Panc1 (cell line): ENCODE measurements around the gene MAGI2. TPM values are rescaled to one million over a fixed set of nuclear protein-coding genes. Genes with fewer than 3 reads are reported as not detected.

Experiments
- ATAC-seq: fragments of 200-7000 bp; cut with Tn5 transposase; 2 replicates; pipeline ENCODE4 v1.9.1; 2020; ENCODE audit warnings: mild to moderate bottlenecking, moderate library complexity
- BruUV-seq: library from RNA; stranded (reverse); fragments of 400-500 nt; replicated peaks from 2 replicates; lab custom pipeline; 2021; lab: Mats Ljungman, UMichigan
- CTCF ChIA-PET: fragments of 300-600 bp; sonication (Branson Sonifier 250); formaldehyde crosslinking; loops from one replicate; lab custom pipeline; 2022; ENCODE audit warnings: antibody characterized with exemption; lab: Charles Lee
- POLR2A ChIA-PET: fragments of 300-600 bp; sonication (Branson Sonifier 250); formaldehyde crosslinking; loops from one replicate; lab custom pipeline; 2022; ENCODE audit warnings: antibody characterized with exemption; lab: Charles Lee
- DNase-seq: peaks from one replicate; pipeline ENCODE4 v3.0.0-alpha.2; 2010; ENCODE audit warnings: low read depth, low spot score
- H3K27ac ChIP-seq: 2 replicates; pipeline ENCODE4 v1.5.1; 2011; ENCODE audit warnings: mild to moderate bottlenecking, low read length, inconsistent platforms
- H3K27me3 ChIP-seq: fragments of 200-500 bp; sonication (Bioruptor generic); 2 replicates; pipeline ENCODE4 v1.6.0; 2014; ENCODE audit warnings: low read length, inconsistent platforms; ENCODE audit not compliant: control insufficient read depth, insufficient read depth
- H3K36me3 ChIP-seq: fragments of 200-500 bp; sonication (Bioruptor generic); 2 replicates; pipeline ENCODE4 v1.5.1; 2014; ENCODE audit warnings: inconsistent platforms, mild to moderate bottlenecking, low read length, moderate library complexity; ENCODE audit not compliant: control insufficient read depth, insufficient read depth
- H3K4me1 ChIP-seq: 2 replicates; pipeline ENCODE4 v1.5.1; 2011; ENCODE audit warnings: inconsistent platforms, mild to moderate bottlenecking, low read length, moderate library complexity; ENCODE audit not compliant: control insufficient read depth, insufficient read depth
- H3K4me3 ChIP-seq, 2 experiments: 2 replicates each; pipeline ENCODE4 v1.5.1; 2011 to 2012; ENCODE audit warnings: low read depth in 2 of 2, low read length in 2 of 2, mild to moderate bottlenecking in 2 of 2, inconsistent platforms in 1 of 2, moderate library complexity in 1 of 2
- H3K9me3 ChIP-seq: fragments of 200-500 bp; sonication (Bioruptor generic); 2 replicates; pipeline ENCODE4 v1.5.1; 2014; ENCODE audit warnings: low read depth, mild to moderate bottlenecking, inconsistent platforms, low read length, moderate library complexity; ENCODE audit not compliant: control insufficient read depth, insufficient read depth
- CTCF ChIP-seq: fragments of 450-650 bp; IDR thresholded peaks from 2 replicates; pipeline ENCODE4 v1.5.1; 2017; ENCODE audit warnings: mild to moderate bottlenecking
- POLR2AphosphoS5 ChIP-seq: IDR thresholded peaks from 2 replicates; pipeline ENCODE4 v1.6.1; 2012; ENCODE audit warnings: mild to moderate bottlenecking, low read depth, low read length, moderate library complexity
- SIN3A ChIP-seq: IDR thresholded peaks from 2 replicates; pipeline ENCODE4 v1.6.1; 2012; ENCODE audit warnings: low read depth, mild to moderate bottlenecking, low read length, moderate library complexity, borderline replicate concordance; ENCODE audit not compliant: insufficient read depth
- TCF7L2 ChIP-seq: IDR thresholded peaks from 2 replicates; pipeline ENCODE4 v1.6.1; 2011; ENCODE audit warnings: mild to moderate bottlenecking, low read depth, low read length, inconsistent platforms
- in situ Hi-C: cut with HindIII; loops from 2 replicates; pipeline ENCODE4 v1.10.0; 2016; ENCODE audit warnings: low sequenced_read_pairs, low pct_unique_long_range_greater_than_20kb
- intact Hi-C: fragments of 100-400 bp; cut with micrococcal nuclease; formaldehyde crosslinking; loops from one replicate; pipeline ENCODE4 v1.10.0; 2022; ENCODE audit not compliant: unreplicated experiment
- total RNA-seq: library from RNA; stranded (reverse); gene quantifications from one replicate; pipeline ENCODE4 v1.2.1, GENCODE V29; 2021; ENCODE audit not compliant: unreplicated experiment
- TF ChIP-seq, protein P1 (sequence below), 2 experiments: IDR thresholded peaks; 2 replicates each; pipeline ENCODE4 v1.6.1; 2011 to 2012; ENCODE audit warnings: low read depth in 2 of 2, control low read depth in 1 of 2, low read length in 1 of 2, mild to moderate bottlenecking in 1 of 2, moderate library complexity in 1 of 2; ENCODE audit not compliant: insufficient read depth in 1 of 2

The MAGI2 gene
- total RNA-seq, 1 experiment from 2014 or later, result 5.4 TPM

DNA sequence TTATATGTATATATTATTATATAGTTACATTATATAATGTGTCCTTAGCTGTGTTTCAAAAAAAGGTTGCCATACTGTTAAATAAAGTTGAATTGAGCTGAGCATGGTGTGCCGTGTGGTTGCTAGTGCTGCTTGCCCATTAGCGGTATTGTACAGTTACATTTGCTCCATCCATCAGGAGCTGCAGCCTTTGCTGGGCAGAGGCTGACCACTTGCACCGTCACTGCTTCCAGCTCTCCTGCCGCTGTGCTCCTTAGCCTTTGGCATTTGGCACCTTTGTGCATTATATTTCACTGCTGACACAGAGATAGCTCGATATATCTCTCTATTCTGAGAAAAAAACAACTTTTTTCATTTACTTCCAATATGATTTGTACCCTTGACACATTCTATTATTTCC, 1282.7 kb downstream of the MAGI2 start:
- no peak for DNase-seq
- no peak overlapping the region for H3K27ac ChIP-seq
- no peak overlapping the region for H3K4me3 ChIP-seq
- POLR2A ChIA-PET, result no interaction called here
- CTCF ChIA-PET, result no interaction called here
- H3K4me1 ChIP-seq, result no peaks in the 10 kb centered on the region
- no peak for TF ChIP-seq SIN3A
- TF ChIP-seq, protein P1, sequence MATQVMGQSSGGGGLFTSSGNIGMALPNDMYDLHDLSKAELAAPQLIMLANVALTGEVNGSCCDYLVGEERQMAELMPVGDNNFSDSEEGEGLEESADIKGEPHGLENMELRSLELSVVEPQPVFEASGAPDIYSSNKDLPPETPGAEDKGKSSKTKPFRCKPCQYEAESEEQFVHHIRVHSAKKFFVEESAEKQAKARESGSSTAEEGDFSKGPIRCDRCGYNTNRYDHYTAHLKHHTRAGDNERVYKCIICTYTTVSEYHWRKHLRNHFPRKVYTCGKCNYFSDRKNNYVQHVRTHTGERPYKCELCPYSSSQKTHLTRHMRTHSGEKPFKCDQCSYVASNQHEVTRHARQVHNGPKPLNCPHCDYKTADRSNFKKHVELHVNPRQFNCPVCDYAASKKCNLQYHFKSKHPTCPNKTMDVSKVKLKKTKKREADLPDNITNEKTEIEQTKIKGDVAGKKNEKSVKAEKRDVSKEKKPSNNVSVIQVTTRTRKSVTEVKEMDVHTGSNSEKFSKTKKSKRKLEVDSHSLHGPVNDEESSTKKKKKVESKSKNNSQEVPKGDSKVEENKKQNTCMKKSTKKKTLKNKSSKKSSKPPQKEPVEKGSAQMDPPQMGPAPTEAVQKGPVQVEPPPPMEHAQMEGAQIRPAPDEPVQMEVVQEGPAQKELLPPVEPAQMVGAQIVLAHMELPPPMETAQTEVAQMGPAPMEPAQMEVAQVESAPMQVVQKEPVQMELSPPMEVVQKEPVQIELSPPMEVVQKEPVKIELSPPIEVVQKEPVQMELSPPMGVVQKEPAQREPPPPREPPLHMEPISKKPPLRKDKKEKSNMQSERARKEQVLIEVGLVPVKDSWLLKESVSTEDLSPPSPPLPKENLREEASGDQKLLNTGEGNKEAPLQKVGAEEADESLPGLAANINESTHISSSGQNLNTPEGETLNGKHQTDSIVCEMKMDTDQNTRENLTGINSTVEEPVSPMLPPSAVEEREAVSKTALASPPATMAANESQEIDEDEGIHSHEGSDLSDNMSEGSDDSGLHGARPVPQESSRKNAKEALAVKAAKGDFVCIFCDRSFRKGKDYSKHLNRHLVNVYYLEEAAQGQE (IDR thresholded peaks at IDR 0.05; ENCODE audit: insufficient read depth in 1 of 2, low read depth in 2 of 2, low read length in 1 of 2), result no peak
- TF ChIP-seq TCF7L2, result no peak
- TF ChIP-seq POLR2AphosphoS5, result no peak
- no peak for TF ChIP-seq CTCF
- no peaks in the 10 kb centered on the region for H3K9me3 ChIP-seq
- intact Hi-C loops (no loop called here), in situ Hi-C loops (no loop called here)
- no peaks in the 10 kb centered on the region for H3K36me3 ChIP-seq
- no peaks in the 10 kb centered on the region; the same call in 1 of the 2 replicates for H3K27me3 ChIP-seq
- ATAC-seq, result no peak
- no TSS peak for BruUV-seq

GRCh38 chr7:78169992-78170391, 1283.5 kb downstream of the MAGI2 start:
- Histone ChIP-seq H3K36me3 (no peaks in the 10 kb centered on the region), H3K9me3 (no peaks in the 10 kb centered on the region), H3K27me3 (no peaks in the 10 kb centered on the region; the same call in 1 of the 2 replicates), H3K27ac (no peak overlapping the region), H3K4me3 (no peak overlapping the region), H3K4me1 (no peaks in the 10 kb centered on the region)
- in situ Hi-C loops (no loop called here), intact Hi-C loops (no loop called here)
- BruUV-seq, result no TSS peak
- ATAC-seq (no peak), DNase-seq (no peak)
- POLR2A ChIA-PET, result no interaction called here
- no peak for TF ChIP-seq POLR2AphosphoS5
- TF ChIP-seq, protein P1 (IDR thresholded peaks at IDR 0.05; ENCODE audit: insufficient read depth in 1 of 2, low read depth in 2 of 2, low read length in 1 of 2), result no peak
- TF ChIP-seq SIN3A, result no peak
- TF ChIP-seq TCF7L2, result no peak
- TF ChIP-seq CTCF, result no peak
- CTCF ChIA-PET, result no interaction called here
